Activated CD8-positive, alpha-beta memory T cell treated with anti-CD3 and anti-CD28 coated beads, Interleukin-2, amount 10 ng/mL, durations not matched to agents 7 days and 5 days (primary cell): ENCODE results near the gene ZNF487. TPM values are rescaled to one million over a fixed set of nuclear protein-coding genes. Genes with fewer than 3 reads are reported as not detected.
"Not testable (repeated sequence)": the region's sequence is repeated elsewhere in the genome, so short reads cannot be mapped to it uniquely, and the experiment has no call there.

Experiments
- ATAC-seq: fragments of 150-1000 bp; cut with Tn5 transposase; one replicate; pipeline ENCODE4 v1.10.0; 2021; ENCODE audit warnings: moderate library complexity
- CTCF ChIA-PET: fragments of 350-600 bp; sonication (Branson Sonifier 250); formaldehyde crosslinking; loops from one replicate; lab custom pipeline; 2021; ENCODE audit warnings: antibody characterized with exemption; lab: Charles Lee
- DNase-seq: peaks from one replicate; pipeline ENCODE4 v3.0.0-alpha.2; 2020
- H3K27ac Mint-ChIP-seq: one replicate; pipeline ENCODE4 v1.8.0; 2021; ENCODE audit warnings: mild to moderate bottlenecking, mixed read lengths
- H3K27me3 Mint-ChIP-seq: one replicate; pipeline ENCODE4 v1.8.0; 2021; ENCODE audit warnings: mixed read lengths
- H3K36me3 Mint-ChIP-seq: one replicate; pipeline ENCODE4 v1.8.0; 2021; ENCODE audit warnings: mild to moderate bottlenecking, mixed read lengths
- H3K4me1 Mint-ChIP-seq: one replicate; pipeline ENCODE4 v1.8.0; 2021; ENCODE audit warnings: mixed read lengths
- H3K4me3 Mint-ChIP-seq: one replicate; pipeline ENCODE4 v1.8.0; 2021; ENCODE audit warnings: mild to moderate bottlenecking, moderate library complexity, mixed read lengths
- H3K9me3 Mint-ChIP-seq: one replicate; pipeline ENCODE4 v1.8.0; 2022; ENCODE audit warnings: low read depth, mixed read lengths
- total RNA-seq, 2 experiments: library from RNA; stranded (reverse); gene quantifications; one replicate each; pipeline ENCODE4 v1.2.3, GENCODE V29; 2021

The ZNF487 gene
- total RNA-seq, 2 experiments from 2014 or later: 1.9 to 2.7 TPM

- not testable (repeated sequence) for H3K27me3 Mint-ChIP-seq, H3K4me3 Mint-ChIP-seq, ATAC-seq, H3K9me3 Mint-ChIP-seq, DNase-seq, H3K27ac Mint-ChIP-seq, H3K36me3 Mint-ChIP-seq
- CTCF ChIA-PET: interaction anchor here (1.5 kb wide), 1 partner anchor 10 kb away, joined by 3 read pairs; no protein-coding TSS in a partner anchor
- peaks cover 18% of the 10 kb centered on the region for H3K4me1 Mint-ChIP-seq
These were observed 10.4 kb upstream of the ZNF487 start for GRCh38 chr10:43426476-43426875.

GRCh38 chr10:43427166-43427825 lies 9.6 kb upstream of the ZNF487 start:
- H3K27ac Mint-ChIP-seq: no peak overlapping the region
- H3K27me3 Mint-ChIP-seq: no peaks in the 10 kb centered on the region
- peak; percentile 23 for ATAC-seq
- no peaks in the 10 kb centered on the region for H3K9me3 Mint-ChIP-seq
- H3K4me3 Mint-ChIP-seq: no peak overlapping the region
- H3K36me3 Mint-ChIP-seq: peaks cover 2% of the 10 kb centered on the region
- DNase-seq: no peak
- peaks cover 15% of the 10 kb centered on the region for H3K4me1 Mint-ChIP-seq
- CTCF ChIA-PET: interaction anchor here (1.2 to 1.8 kb wide), 4 partner anchors 9 to 27 kb away, joined by 3 to 5 read pairs (median 3); no protein-coding TSS in a partner anchor

- H3K9me3 Mint-ChIP-seq: no peaks in the 10 kb centered on the region
- H3K36me3 Mint-ChIP-seq: peaks cover 4% of the 10 kb centered on the region
- no peaks in the 10 kb centered on the region for H3K27me3 Mint-ChIP-seq
- H3K4me1 Mint-ChIP-seq: peaks cover 17% of the 10 kb centered on the region
- ATAC-seq: no peak
- no peak for DNase-seq
- no peak overlapping the region for H3K27ac Mint-ChIP-seq
- no peak overlapping the region for H3K4me3 Mint-ChIP-seq
- CTCF ChIA-PET: interaction anchor here (1.1 kb wide), 1 partner anchor 11 kb away, joined by 4 read pairs; no protein-coding TSS in a partner anchor
These were observed 5.8 kb upstream of the ZNF487 start for GRCh38 chr10:43430926-43431663.

GRCh38 chr10:43437141-43437870 lies 395 bp downstream of the ZNF487 start:
- H3K9me3 Mint-ChIP-seq: no peaks in the 10 kb centered on the region
- DNase-seq: no peak
- H3K4me1 Mint-ChIP-seq: peaks cover 23% of the 10 kb centered on the region
- H3K4me3 Mint-ChIP-seq: peak overlapping the region; percentile 88
- no peak for ATAC-seq
- H3K27ac Mint-ChIP-seq: peak overlapping the region; percentile 92
- H3K36me3 Mint-ChIP-seq: peaks cover 7% of the 10 kb centered on the region
- H3K27me3 Mint-ChIP-seq: no peaks in the 10 kb centered on the region
- CTCF ChIA-PET: interaction anchor here (1.1 to 2.7 kb wide), 10 partner anchors 12 to 144 kb away, joined by 3 to 8 read pairs (median 4); no protein-coding TSS in a partner anchor

GRCh38 chr10:43440463-43441134 lies 3.7 kb downstream of the ZNF487 start:
- no peak overlapping the region for H3K4me3 Mint-ChIP-seq
- peaks cover 24% of the 10 kb centered on the region for H3K4me1 Mint-ChIP-seq
- CTCF ChIA-PET: interaction anchor here (1.6 kb wide), 1 partner anchor 9 kb away, joined by 4 read pairs; no protein-coding TSS in a partner anchor
- H3K9me3 Mint-ChIP-seq: peaks cover 3% of the 10 kb centered on the region
- no peak overlapping the region for H3K27ac Mint-ChIP-seq
- H3K36me3 Mint-ChIP-seq: peaks cover 11% of the 10 kb centered on the region
- no peaks in the 10 kb centered on the region for H3K27me3 Mint-ChIP-seq
- DNase-seq: no peak
- ATAC-seq: no peak

GRCh38 chr10:43444323-43444722 lies 7.4 kb downstream of the ZNF487 start:
- Mint-ChIP-seq H3K4me1 (peaks cover 10% of the 10 kb centered on the region), H3K9me3 (peaks cover 3% of the 10 kb centered on the region), H3K27ac (peak overlapping the region; percentile 70), H3K4me3 (no peak overlapping the region), H3K36me3 (peaks cover 15% of the 10 kb centered on the region), H3K27me3 (no peaks in the 10 kb centered on the region)
- DNase-seq: no peak
- ATAC-seq: no peak
- CTCF ChIA-PET: interaction anchor here (1.9 kb wide), 1 partner anchor 242 kb away, joined by 6 read pairs; no protein-coding TSS in a partner anchor

GRCh38 chr10:43444897-43445466 lies 8.1 kb downstream of the ZNF487 start:
- peaks cover 3% of the 10 kb centered on the region for H3K9me3 Mint-ChIP-seq

GRCh38 chr10:43446219-43447017 lies 9.5 kb downstream of the ZNF487 start:
- H3K4me1 Mint-ChIP-seq: not testable (repeated sequence)

More at GRCh38 chr10:43444897-43445466, 8.1 kb downstream of the ZNF487 start:
- CTCF ChIA-PET: no interaction called here
- H3K4me1 Mint-ChIP-seq: peaks cover 7% of the 10 kb centered on the region
- ATAC-seq: no peak
- no peak overlapping the region for H3K4me3 Mint-ChIP-seq
- H3K36me3 Mint-ChIP-seq: peaks cover 15% of the 10 kb centered on the region
- DNase-seq: no peak
- peak overlapping the region; percentile 29 for H3K27ac Mint-ChIP-seq
- H3K27me3 Mint-ChIP-seq: no peaks in the 10 kb centered on the region

GRCh38 chr10:43448742-43449141 lies 11.8 kb downstream of the ZNF487 start:
- H3K36me3 Mint-ChIP-seq: peaks cover 17% of the 10 kb centered on the region
- CTCF ChIA-PET: interaction anchor here (0.7 to 1.3 kb wide), 4 partner anchors 12 to 1566 kb away, joined by 3 to 7 read pairs (median 4); partner anchors contain the start of gene ZNF487
- H3K27me3 Mint-ChIP-seq: no peaks in the 10 kb centered on the region
- H3K9me3 Mint-ChIP-seq: peaks cover 3% of the 10 kb centered on the region
- ATAC-seq (no peak), DNase-seq (no peak)
- no peak overlapping the region for H3K27ac Mint-ChIP-seq
- no peak overlapping the region for H3K4me3 Mint-ChIP-seq
- peaks cover 31% of the 10 kb centered on the region for H3K4me1 Mint-ChIP-seq

More at GRCh38 chr10:43446219-43447017, 9.5 kb downstream of the ZNF487 start:
- H3K36me3 Mint-ChIP-seq: peaks cover 15% of the 10 kb centered on the region
- ATAC-seq, H3K27ac Mint-ChIP-seq, CTCF ChIA-PET, DNase-seq, H3K9me3 Mint-ChIP-seq, H3K4me3 Mint-ChIP-seq, H3K27me3 Mint-ChIP-seq: not testable (repeated sequence)

- Mint-ChIP-seq H3K27me3 (no peaks in the 10 kb centered on the region), H3K27ac (peak overlapping the region; percentile 97)
- CTCF ChIA-PET: interaction anchor here (0.9 to 1.7 kb wide), 3 partner anchors 34 to 62 kb away, joined by 3 to 6 read pairs (median 5); no protein-coding TSS in a partner anchor
These were observed 15.5 kb downstream of the ZNF487 start for GRCh38 chr10:43452356-43452914.

GRCh38 chr10:43453266-43453831 lies 16.4 kb downstream of the ZNF487 start:
- Mint-ChIP-seq H3K9me3 (no peaks in the 10 kb centered on the region), H3K27ac (peak overlapping the region; percentile 97), H3K4me3 (peak overlapping the region; percentile 68), H3K36me3 (peaks cover 9% of the 10 kb centered on the region), H3K4me1 (peaks cover 44% of the 10 kb centered on the region), H3K27me3 (no peaks in the 10 kb centered on the region)
- CTCF ChIA-PET: interaction anchor here (0.8 to 1.7 kb wide), 4 partner anchors 16 to 160 kb away, joined by 3 to 7 read pairs (median 4); partner anchors contain the start of gene ZNF487
- DNase-seq (peak; percentile 42), ATAC-seq (peak; percentile 13)

More at GRCh38 chr10:43452356-43452914, 15.5 kb downstream of the ZNF487 start:
- H3K4me1 Mint-ChIP-seq: peaks cover 40% of the 10 kb centered on the region
- DNase-seq: no peak
- ATAC-seq: no peak
- peaks cover 12% of the 10 kb centered on the region for H3K36me3 Mint-ChIP-seq
- H3K9me3 Mint-ChIP-seq: no peaks in the 10 kb centered on the region
- H3K4me3 Mint-ChIP-seq: peak overlapping the region; percentile 68
